Measurements from ENCODE around the gene ELMOD2.

ELMOD2 gene

DNA sequence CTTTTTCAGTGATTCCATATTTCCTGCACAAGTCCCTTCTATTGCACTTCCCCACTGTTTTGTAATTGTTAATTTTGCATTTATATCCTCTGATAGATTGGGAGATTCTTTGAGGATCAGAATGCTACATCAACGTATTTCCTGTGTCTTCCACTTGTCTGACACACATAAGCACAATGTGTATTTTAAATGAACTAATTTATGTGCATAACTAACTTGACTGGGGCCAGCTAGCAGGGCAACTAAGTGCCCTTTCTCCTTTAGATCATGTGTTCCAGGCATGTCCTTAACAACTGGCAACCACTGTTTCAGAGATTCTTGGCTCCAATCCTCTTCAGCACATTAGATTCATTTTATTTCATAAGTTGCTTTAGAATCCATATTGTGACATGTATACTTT, 60.5 kb downstream of the ELMOD2 start:
- no peak for DNase-seq

DNA sequence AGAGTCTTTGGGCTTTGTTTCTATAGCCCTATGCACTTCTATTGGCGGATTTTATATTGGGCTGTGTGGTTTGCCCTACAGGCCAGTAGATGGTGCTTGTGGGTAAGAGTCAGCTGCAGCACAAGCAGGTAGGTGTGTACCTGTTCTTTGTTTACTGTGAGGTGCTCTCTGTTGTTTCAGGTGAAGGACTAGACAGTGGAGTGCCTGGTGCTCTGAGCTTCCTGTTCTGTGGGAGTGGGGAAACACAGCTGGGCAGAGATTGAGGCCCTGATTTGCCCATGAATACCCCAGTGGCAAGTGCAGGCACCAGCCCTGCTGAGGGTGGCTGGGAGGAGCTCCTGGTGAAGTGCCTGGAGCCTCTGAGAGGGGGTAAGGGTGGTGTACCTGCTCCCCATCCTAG, 71.1 kb downstream of the ELMOD2 start:
- peak; percentile 36 for DNase-seq

DNA sequence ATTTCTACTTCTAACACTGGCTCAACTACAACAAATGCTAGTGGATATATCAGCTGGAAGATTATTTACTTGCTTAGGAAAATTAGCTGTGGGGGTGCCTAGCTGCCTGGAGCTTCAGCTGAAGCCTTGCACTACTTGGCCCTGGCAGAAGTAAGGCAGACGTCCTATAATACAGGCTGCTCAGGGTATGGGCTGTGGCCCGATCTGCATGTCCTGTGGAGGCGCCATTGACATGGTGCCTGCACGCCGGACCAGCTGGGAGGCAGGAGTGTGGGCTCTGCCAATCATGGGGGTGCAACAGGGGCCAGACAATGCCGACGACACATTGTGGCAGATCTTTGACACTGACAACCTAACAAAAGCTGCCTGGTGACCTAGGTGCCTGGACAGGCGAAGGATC, 76.4 kb downstream of the ELMOD2 start:
- no peak for DNase-seq

DNA sequence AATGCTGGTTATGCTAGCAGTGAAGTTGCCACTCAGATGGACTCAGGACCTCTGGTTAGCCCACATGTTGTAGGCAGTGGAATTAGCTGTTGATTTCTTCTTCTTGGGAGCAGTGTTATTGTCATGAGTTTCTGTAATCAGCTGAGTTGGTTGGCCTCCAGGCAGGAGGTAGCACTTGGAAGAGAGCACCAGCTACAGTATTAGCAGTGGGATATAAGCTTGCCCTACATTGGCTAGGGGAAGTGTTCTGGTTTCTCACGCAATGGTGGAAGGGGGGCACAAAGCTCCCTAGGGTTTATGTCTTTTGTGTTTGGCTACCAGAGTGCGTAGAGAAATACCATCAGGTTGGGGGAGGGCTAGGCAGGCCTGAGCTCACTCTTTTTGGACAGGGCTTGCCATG, 78.7 kb downstream of the ELMOD2 start:
- no peak for DNase-seq

DNA sequence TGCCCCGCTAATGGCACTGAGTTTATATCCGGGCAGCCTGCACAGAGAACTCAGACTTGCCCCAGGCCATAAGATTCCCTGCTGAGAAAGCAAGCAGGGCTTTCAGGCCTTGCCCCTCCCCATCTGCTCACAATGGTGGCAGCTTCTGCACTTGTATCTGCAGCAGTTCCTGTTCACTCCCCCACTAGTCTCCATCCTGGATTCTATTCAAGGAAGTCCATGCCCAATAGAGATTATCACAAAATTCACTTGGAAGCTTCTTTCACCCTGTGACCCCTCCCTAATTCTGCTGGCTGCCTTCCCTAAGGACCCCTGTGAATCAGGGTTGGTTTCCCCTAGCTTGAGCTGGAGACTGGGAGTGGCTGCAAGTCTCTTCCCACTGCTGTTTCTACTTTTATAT, 79.3 kb downstream of the ELMOD2 start:
- no peak for DNase-seq

Data from NCI-H2171 treated with DMSO at 0.1 percent for 48 hours (cell line).